HepG2 (cell line): ENCODE measurements around the gene PSIP1. TPM values are rescaled to one million over a fixed set of nuclear protein-coding genes. Genes with fewer than 3 reads are reported as not detected.

ENCODE experiments used
- ARID4A ChIP-seq: sonication (generic); formaldehyde crosslinking; IDR thresholded peaks from 2 replicates; pipeline ENCODE4 v1.5.0; 2020; ENCODE audit warnings: mild to moderate bottlenecking, missing genetic modification reagents, borderline replicate concordance
- FOXK1 ChIP-seq: sonication (generic); formaldehyde crosslinking; IDR thresholded peaks from 2 replicates; pipeline ENCODE4 v1.4.0; 2020; ENCODE audit warnings: low read depth, missing genetic modification reagents, borderline replicate concordance
- NFE2 ChIP-seq: sonication (generic); formaldehyde crosslinking; IDR thresholded peaks from 2 replicates; pipeline ENCODE4 v1.4.0; 2020; ENCODE audit warnings: missing genetic modification reagents
- PRDM10 ChIP-seq: sonication (generic); formaldehyde crosslinking; IDR thresholded peaks from 2 replicates; pipeline ENCODE4 v1.4.0; 2020; ENCODE audit warnings: low read depth, missing genetic modification reagents
- ZNF337 ChIP-seq: sonication (generic); formaldehyde crosslinking; IDR thresholded peaks from 2 replicates; pipeline ENCODE4 v1.5.1; 2020; ENCODE audit warnings: missing genetic modification reagents, low read depth, mild to moderate bottlenecking, borderline replicate concordance
- ZNF574 ChIP-seq: sonication (generic); formaldehyde crosslinking; IDR thresholded peaks from 2 replicates; pipeline ENCODE4 v1.4.0; 2020; ENCODE audit warnings: missing genetic modification reagents
- polyA plus RNA-seq, 8 experiments: library from polyadenylated mRNA; depleted of rRNA in 3 of 8; stranded (reverse) in 7 of 8; unstranded in 1 of 8; fragments of >200 nt; fragmentation: Illumina TruSeq in 4 of 8; extraction: Trizol in 4 of 8; gene quantifications; 2 replicates each; pipeline versions ENCODE4 v1.2.1 to v1.2.3, GENCODE V29; 2011 to 2016; ENCODE audit warnings: low read depth in 4 of 8, missing spikeins in 1 of 8, mixed read lengths in 1 of 8; ENCODE audit not compliant: insufficient read depth in 1 of 8
- total RNA-seq, 5 experiments: library from RNA; depleted of rRNA; stranded (reverse); fragments of >200 nt; fragmentation: Illumina TruSeq; extraction: Trizol; gene quantifications; 2 replicates each; pipeline ENCODE4 v1.2.3, GENCODE V29; 2016; ENCODE audit warnings: low read depth in 1 of 5

The PSIP1 gene
- total and polyA plus RNA-seq, 2 of the 13 experiments (the other 11 are each of a cell fraction or from before 2014, with no cell fraction given) = 12.6 to 46.4 TPM

- no peak for TF ChIP-seq PRDM10 (CRISPR knock-in tag)
- TF ChIP-seq ZNF337 (CRISPR knock-in tag) = no peak
- TF ChIP-seq FOXK1 (CRISPR knock-in tag) = no peak
- no peak for TF ChIP-seq ZNF574 (CRISPR knock-in tag)
- TF ChIP-seq ARID4A (CRISPR knock-in tag) = no peak
- no peak for TF ChIP-seq NFE2 (CRISPR knock-in tag)
Measured at GRCh38 chr9:15549611-15550010, 38.8 kb upstream of the PSIP1 start (continued).
